ENCODE measurements around the gene CCDC137.

CCDC137 gene

GRCh38 chr17:81706232-81706611 is 39.7 kb downstream of the CCDC137 start:
- H3K4me3 ChIP-seq (ENCODE audit: low read depth, low read length) = no peak overlapping the region
- DNase-seq (ENCODE audit: low read depth) = no peak
- no peak for TF ChIP-seq CTCF (IDR thresholded peaks at IDR 0.05; ENCODE audit: insufficient read depth, low read depth, low read length, missing control alignments)

- no peak for TF ChIP-seq CTCF (IDR thresholded peaks at IDR 0.05; ENCODE audit: insufficient read depth, low read depth, low read length, missing control alignments)
- no peak overlapping the region for H3K4me3 ChIP-seq (ENCODE audit: low read depth, low read length)
- DNase-seq (ENCODE audit: low read depth) = no peak
These were observed 40.5 kb downstream of the CCDC137 start for GRCh38 chr17:81706757-81707624.

GRCh38 chr17:81707725-81708646 is 41.4 kb downstream of the CCDC137 start:
- no peak for TF ChIP-seq CTCF (IDR thresholded peaks at IDR 0.05; ENCODE audit: insufficient read depth, low read depth, low read length, missing control alignments)
- H3K4me3 ChIP-seq (ENCODE audit: low read depth, low read length) = no peak overlapping the region
- no peak for DNase-seq (ENCODE audit: low read depth)

- DNase-seq (ENCODE audit: low read depth) = no peak
- no peak overlapping the region for H3K4me3 ChIP-seq (ENCODE audit: low read depth, low read length)
- no peak for TF ChIP-seq CTCF (IDR thresholded peaks at IDR 0.05; ENCODE audit: insufficient read depth, low read depth, low read length, missing control alignments)
These were observed 42.2 kb downstream of the CCDC137 start for GRCh38 chr17:81708739-81709185.

- DNase-seq (ENCODE audit: low read depth) = no peak
- peak overlapping the region; percentile 41 for H3K4me3 ChIP-seq (ENCODE audit: low read depth, low read length)
- TF ChIP-seq CTCF (IDR thresholded peaks at IDR 0.05; ENCODE audit: insufficient read depth, low read depth, low read length, missing control alignments) = no peak
These were observed 44.2 kb downstream of the CCDC137 start for GRCh38 chr17:81710514-81711308.

- TF ChIP-seq CTCF (IDR thresholded peaks at IDR 0.05; ENCODE audit: insufficient read depth, low read depth, low read length, missing control alignments) = no peak
- peak within 1 kb of the TSS; percentile 80 for H3K4me3 ChIP-seq (ENCODE audit: low read depth, low read length)
- DNase-seq (ENCODE audit: low read depth) = peak; percentile 92
These were observed 45.4 kb downstream of the CCDC137 start, which contains the start of gene SLC25A10 for GRCh38 chr17:81711814-81712467. TSS of gene SLC25A10 (plus strand) at chr17:81712284. CDS start at chr17:81712427, 143 bp downstream.
